GM12891 (cell line): ENCODE measurements around the gene MGAT3.

Experiments used
- POLR2A ChIP-seq: IDR thresholded peaks from 2 replicates; pipeline ENCODE4 v1.6.1; 2011; ENCODE audit warnings: low read depth, low read length, control low read depth
- POLR2AphosphoS5 ChIP-seq: IDR thresholded peaks from 2 replicates; pipeline ENCODE4 v1.6.1; 2011; ENCODE audit warnings: low read depth, low read length, control low read depth
- POU2F2 ChIP-seq: IDR thresholded peaks from 2 replicates; pipeline ENCODE4 v1.6.1; 2011; ENCODE audit warnings: low read depth, mild to moderate bottlenecking, control low read depth, low read length, moderate library complexity

- TF ChIP-seq POLR2A, result no peak
- no peak for TF ChIP-seq POU2F2
- no peak for TF ChIP-seq POLR2AphosphoS5
These were observed 17.7 kb downstream of the MGAT3 start for GRCh38 chr22:39474351-39475111.
